ENCODE results near the gene CAPN10.

Gene CAPN10

GRCh38 chr2:240553956-240554480, 32.5 kb upstream of the CAPN10 start:
- no peaks in the 10 kb centered on the region for H3K27me3 ChIP-seq (ENCODE audit: insufficient read depth, low read depth, severe bottlenecking)
- H3K36me3 ChIP-seq, result peaks cover 34% of the 10 kb centered on the region
- DNase-seq, result no peak
- H3K27ac ChIP-seq, result no peak overlapping the region
- no peak overlapping the region for H3K4me3 ChIP-seq (ENCODE audit: low read depth, low read length)
- no peaks in the 10 kb centered on the region for H3K9me3 ChIP-seq (ENCODE audit: severe bottlenecking)
- no peak for TF ChIP-seq CTCF (IDR thresholded peaks at IDR 0.05; ENCODE audit: low read depth, low read length)

DNA sequence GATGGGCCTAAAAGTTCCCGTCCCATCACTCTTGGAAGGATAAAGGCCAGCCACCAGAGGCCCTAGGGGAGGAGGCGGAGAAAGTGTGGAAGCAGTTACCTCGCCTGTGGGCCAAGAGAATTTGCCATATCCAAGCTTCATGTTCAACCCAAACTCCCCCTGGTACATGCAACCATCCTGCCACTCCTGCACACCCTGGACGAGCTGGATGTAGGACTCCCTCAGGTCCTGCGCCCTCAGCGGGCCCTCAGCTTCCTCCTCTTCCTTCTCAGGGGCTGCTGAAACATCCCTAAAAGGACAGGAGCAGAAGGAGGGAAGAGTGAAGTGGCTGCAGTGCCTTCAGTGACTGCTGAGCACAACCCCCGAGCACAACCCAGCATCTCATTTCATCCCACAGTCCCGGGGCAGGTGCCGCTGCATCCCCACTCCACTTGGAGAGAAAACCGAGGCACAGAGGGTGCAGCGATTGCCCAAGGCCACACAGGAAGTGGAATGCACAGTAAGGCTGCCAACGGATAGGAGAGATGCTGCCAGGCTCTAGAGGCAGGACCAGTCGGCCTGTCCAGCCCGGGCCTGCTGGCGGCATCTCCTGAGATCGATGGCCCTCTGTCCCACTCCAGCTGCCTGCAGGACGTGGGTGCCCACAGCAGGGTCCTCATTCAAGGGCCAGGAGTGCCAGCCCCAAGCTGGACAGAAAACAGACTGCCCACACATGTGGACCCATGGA, 31.6 kb upstream of the CAPN10 start:
- Histone ChIP-seq H3K27me3 (ENCODE audit: insufficient read depth, low read depth, severe bottlenecking) (no peaks in the 10 kb centered on the region), H3K36me3 (peaks cover 40% of the 10 kb centered on the region), H3K4me3 (ENCODE audit: low read depth, low read length) (no peak overlapping the region), H3K9me3 (ENCODE audit: severe bottlenecking) (no peaks in the 10 kb centered on the region), H3K27ac (no peak overlapping the region)
- DNase-seq, result no peak
- no peak for TF ChIP-seq CTCF (IDR thresholded peaks at IDR 0.05; ENCODE audit: low read depth, low read length)

DNA sequence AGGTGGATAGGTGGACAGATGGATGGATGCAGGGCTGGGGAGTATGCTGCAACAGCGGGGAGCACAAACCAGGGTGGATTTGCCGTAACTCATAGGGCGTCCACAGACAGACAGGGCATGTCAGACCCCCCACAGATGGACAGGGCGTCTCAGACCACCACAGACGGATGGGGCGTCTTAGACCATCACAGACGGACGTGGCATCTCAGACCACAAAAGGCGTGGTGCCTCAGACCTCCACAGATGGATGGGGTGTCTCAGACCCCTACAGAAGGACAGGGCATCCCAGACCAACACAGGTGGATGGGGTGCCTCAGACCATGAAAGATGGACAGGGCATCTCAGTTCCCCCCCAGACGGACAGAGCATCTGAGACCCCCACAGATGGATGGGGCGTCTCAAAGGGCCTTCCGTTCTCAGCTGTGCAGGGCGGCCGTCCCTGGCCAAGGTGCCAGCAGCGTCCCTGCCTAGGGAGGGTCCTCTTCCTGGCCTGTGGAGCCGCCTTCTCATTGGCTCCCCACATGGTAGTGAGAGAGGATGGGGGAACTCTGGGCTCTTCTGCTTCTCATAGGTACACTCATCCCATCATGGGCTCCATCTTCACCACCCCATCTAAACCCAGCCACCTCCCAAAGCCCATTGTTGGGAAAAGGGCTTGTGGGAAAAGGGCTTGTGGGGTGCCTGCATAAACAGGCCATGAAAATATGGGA, 30.8 kb upstream of the CAPN10 start:
- no peak for TF ChIP-seq CTCF (IDR thresholded peaks at IDR 0.05; ENCODE audit: low read depth, low read length)
- Histone ChIP-seq H3K27me3 (ENCODE audit: insufficient read depth, low read depth, severe bottlenecking) (no peaks in the 10 kb centered on the region), H3K4me3 (ENCODE audit: low read depth, low read length) (no peak overlapping the region), H3K9me3 (ENCODE audit: severe bottlenecking) (no peaks in the 10 kb centered on the region), H3K36me3 (peaks cover 40% of the 10 kb centered on the region), H3K27ac (no peak overlapping the region)
- DNase-seq, result no peak

- peak; percentile 64 for DNase-seq
Observed at GRCh38 chr2:240556553-240557100, 29.9 kb upstream of the CAPN10 start.

GRCh38 chr2:240557101-240557751, 29.3 kb upstream of the CAPN10 start:
- no peak overlapping the region for H3K4me3 ChIP-seq (ENCODE audit: low read depth, low read length)
- H3K36me3 ChIP-seq, result peaks cover 42% of the 10 kb centered on the region
- no peaks in the 10 kb centered on the region for H3K9me3 ChIP-seq (ENCODE audit: severe bottlenecking)
- TF ChIP-seq CTCF (IDR thresholded peaks at IDR 0.05; ENCODE audit: low read depth, low read length), result no peak
- H3K27me3 ChIP-seq (ENCODE audit: insufficient read depth, low read depth, severe bottlenecking), result no peaks in the 10 kb centered on the region
- no peak for DNase-seq
- no peak overlapping the region for H3K27ac ChIP-seq

More at GRCh38 chr2:240556553-240557100, 29.9 kb upstream of the CAPN10 start:
- TF ChIP-seq CTCF (IDR thresholded peaks at IDR 0.05; ENCODE audit: low read depth, low read length), result peak; percentile 76
- H3K27ac ChIP-seq, result no peak overlapping the region
- peaks cover 40% of the 10 kb centered on the region for H3K36me3 ChIP-seq
- H3K27me3 ChIP-seq (ENCODE audit: insufficient read depth, low read depth, severe bottlenecking), result no peaks in the 10 kb centered on the region
- H3K9me3 ChIP-seq (ENCODE audit: severe bottlenecking), result no peaks in the 10 kb centered on the region
- no peak overlapping the region for H3K4me3 ChIP-seq (ENCODE audit: low read depth, low read length)
